Measurements from ENCODE around the gene TRIM5.

The TRIM5 gene

DNA sequence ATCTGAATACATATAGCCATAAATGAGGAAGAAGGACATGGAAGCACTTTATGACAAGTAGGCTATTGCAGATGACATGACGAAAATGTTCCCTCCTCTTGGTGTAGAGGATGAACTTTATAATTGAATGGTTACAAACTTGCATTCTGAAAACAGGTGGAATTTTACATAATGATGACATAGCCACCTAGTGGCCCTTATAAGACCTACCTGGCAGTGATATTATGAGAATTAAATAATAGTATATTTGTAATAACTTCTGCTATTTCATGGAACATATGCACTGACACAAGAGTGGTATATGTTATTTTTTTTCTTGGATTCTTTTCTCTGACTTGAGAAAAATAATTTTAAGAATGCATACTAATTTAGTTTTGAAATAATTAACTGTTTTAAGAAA is 27.6 kb upstream of the TRIM5 start:
- TF ChIP-seq, protein P1, sequence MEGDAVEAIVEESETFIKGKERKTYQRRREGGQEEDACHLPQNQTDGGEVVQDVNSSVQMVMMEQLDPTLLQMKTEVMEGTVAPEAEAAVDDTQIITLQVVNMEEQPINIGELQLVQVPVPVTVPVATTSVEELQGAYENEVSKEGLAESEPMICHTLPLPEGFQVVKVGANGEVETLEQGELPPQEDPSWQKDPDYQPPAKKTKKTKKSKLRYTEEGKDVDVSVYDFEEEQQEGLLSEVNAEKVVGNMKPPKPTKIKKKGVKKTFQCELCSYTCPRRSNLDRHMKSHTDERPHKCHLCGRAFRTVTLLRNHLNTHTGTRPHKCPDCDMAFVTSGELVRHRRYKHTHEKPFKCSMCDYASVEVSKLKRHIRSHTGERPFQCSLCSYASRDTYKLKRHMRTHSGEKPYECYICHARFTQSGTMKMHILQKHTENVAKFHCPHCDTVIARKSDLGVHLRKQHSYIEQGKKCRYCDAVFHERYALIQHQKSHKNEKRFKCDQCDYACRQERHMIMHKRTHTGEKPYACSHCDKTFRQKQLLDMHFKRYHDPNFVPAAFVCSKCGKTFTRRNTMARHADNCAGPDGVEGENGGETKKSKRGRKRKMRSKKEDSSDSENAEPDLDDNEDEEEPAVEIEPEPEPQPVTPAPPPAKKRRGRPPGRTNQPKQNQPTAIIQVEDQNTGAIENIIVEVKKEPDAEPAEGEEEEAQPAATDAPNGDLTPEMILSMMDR (conservative IDR thresholded peaks at IDR 0.05; ENCODE audit: low read depth) = peak; percentile 43
- DNase-seq (ENCODE audit: low spot score) = peak; percentile 30
- CTCF ChIA-PET = interaction anchor here (0.6 to 1.7 kb wide), 4 partner anchors 15 to 301 kb away, joined by 3 to 4 read pairs (median 3); no protein-coding TSS in a partner anchor
- POLR2A ChIA-PET (ENCODE audit: low non-redundant PET) = no interaction called here
- no peak overlapping the region for H3K27ac ChIP-seq

DNA sequence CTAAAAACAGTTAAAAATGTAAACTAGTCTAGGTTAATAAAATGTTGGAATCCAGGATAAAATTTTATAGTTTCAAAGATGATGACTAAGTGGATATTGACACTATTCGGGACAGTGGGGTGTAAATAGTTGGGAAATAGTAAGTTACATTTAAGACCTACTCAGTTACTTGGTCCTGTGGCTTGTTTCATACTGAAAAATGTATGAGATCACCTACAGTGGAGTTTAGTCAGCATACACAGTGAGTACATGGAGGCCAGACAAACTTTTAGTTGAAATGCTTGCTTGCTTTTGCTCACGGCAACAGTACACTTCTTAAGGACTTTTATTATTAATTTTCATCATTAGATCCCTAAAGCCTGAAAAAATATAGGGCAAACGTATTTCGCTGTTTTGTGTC is 20.8 kb upstream of the TRIM5 start:
- ChIA-PET POLR2A (ENCODE audit: low non-redundant PET) (no interaction called here), CTCF (no interaction called here)
- no peak overlapping the region for H3K27ac ChIP-seq
- no peak for DNase-seq (ENCODE audit: low spot score)
- TF ChIP-seq, protein P1 (conservative IDR thresholded peaks at IDR 0.05; ENCODE audit: low read depth) = no peak

DNA sequence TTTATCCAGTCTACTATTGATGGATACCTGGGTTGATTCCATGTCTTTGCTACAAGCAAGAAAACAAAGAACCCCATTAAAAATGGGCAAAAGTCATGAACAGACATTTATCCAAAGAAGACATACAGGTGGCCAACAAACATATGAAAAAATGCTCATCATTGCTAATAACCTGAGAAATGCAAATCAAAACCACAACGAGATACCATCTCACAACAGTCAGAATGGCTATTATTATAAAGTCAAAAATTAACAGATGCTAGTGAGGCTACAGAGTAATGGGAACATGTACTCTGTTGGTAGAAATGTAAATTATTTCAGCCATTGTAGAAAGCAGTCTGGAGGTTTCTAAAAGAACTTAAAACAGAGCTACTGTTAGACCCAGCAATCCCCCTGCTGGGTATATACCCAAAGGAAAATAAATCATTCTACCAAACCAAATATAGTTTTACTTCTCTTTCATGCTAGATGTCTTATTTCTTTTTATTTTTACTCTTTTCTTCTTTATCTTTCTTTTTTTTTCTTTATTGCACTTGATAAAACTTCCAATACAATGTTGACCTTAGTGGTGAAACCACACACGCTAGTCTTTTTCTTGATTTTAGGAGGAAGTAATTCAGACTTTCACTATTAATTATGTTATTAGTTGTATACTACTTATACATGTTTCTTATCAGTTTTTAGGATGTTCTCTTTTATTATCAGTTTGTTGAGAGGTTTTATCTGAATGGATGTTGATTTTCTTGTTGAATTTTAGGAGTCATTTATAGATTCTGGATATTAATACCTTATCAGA is 19.1 kb upstream of the TRIM5 start:
- DNase-seq (ENCODE audit: low spot score) = no peak
- ChIA-PET POLR2A (ENCODE audit: low non-redundant PET) (no interaction called here), CTCF (interaction anchor here (0.7 kb wide), 1 partner anchor 24 kb away, joined by 3 read pairs; no protein-coding TSS in a partner anchor)
- TF ChIP-seq, protein P1 (conservative IDR thresholded peaks at IDR 0.05; ENCODE audit: low read depth) = no peak
- H3K27ac ChIP-seq = no peak overlapping the region

DNA sequence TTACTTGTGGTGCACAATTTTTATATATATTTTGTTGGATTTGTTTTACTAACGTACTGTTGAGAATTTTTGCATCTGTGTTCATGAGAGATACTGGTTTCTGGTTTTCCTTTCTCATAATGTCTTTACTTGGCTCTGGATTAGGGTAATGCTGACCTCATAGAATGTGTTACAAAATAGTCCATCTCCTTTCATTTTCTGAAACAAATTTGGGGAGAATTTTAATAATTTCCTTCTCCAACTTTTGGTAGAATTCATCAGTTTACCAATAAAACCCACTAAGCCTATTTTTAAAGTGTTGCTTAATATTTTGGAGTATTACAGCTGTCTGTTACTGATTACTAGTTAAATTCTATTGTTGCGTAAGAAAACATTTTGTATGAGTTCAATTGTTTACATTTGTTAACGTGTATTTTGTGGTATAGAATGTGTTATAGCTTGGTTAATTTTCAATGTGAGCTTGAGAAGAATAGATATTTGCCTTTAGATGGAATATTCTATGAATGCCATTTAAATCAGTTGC is 16.2 kb upstream of the TRIM5 start:
- ChIA-PET POLR2A (ENCODE audit: low non-redundant PET) (no interaction called here), CTCF (no interaction called here)
- no peak overlapping the region for H3K27ac ChIP-seq
- TF ChIP-seq, protein P1 (conservative IDR thresholded peaks at IDR 0.05; ENCODE audit: low read depth) = no peak
- DNase-seq (ENCODE audit: low spot score) = no peak

DNA sequence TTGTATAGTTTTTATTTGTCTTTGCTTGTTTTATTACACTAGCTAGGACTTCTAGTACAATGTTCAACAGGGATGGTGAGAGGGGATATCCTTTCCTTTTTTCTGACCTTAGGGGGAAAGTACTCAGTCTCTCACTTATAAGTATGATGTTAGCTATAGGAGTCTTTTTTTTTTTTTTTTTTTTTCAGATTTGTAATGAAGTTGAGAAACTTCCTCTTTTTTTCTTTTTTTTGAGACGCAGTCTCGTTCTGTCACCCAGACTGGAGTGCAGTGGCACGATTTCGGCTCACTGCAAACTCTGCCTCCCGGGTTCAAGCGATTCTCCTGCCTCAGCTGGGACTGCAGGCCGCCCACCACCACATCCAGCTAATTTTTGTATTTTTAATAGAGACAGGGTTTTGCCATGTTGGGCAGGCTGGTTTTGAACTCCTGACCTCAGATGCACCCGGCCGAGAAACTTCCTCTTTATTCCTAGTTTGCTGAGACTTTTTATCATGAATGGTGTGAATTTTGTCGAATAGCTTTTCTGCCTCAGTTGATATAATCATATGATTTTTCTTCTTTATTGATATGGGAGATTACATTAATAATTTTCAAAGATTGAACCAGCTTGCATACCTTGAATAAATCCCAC is 15.7 kb upstream of the TRIM5 start:
- DNase-seq (ENCODE audit: low spot score) = no peak
- CTCF ChIA-PET = no interaction called here
- no peak overlapping the region for H3K27ac ChIP-seq
- POLR2A ChIA-PET (ENCODE audit: low non-redundant PET) = no interaction called here
- TF ChIP-seq, protein P1 (conservative IDR thresholded peaks at IDR 0.05; ENCODE audit: low read depth) = no peak

DNA sequence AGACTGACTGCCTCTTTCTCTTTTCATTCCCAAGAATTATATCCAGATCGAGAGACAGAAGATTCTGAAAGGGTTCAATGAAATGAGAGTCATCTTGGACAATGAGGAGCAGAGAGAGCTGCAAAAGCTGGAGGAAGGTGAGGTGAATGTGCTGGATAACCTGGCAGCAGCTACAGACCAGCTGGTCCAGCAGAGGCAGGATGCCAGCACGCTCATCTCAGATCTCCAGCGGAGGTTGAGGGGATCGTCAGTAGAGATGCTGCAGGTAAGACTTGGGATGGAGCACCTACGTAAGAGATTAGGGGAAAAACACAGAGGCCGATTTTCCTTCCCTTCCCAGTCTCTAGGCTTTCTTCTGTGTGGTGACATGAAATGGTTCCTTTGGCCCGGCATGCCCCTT is 13.4 kb upstream of the TRIM5 start:
- ChIA-PET CTCF (no interaction called here), POLR2A (ENCODE audit: low non-redundant PET) (no interaction called here)
- H3K27ac ChIP-seq = no peak overlapping the region
- DNase-seq (ENCODE audit: low spot score) = no peak
- TF ChIP-seq, protein P1 (conservative IDR thresholded peaks at IDR 0.05; ENCODE audit: low read depth) = no peak
